HG02642 (cell line): ENCODE measurements around the gene ZNF587.
A peak's percentile ranks its signal among the peaks of the same experiment; 100 is the strongest.
"Not testable (repeated sequence)": the region's sequence is repeated elsewhere in the genome, so short reads cannot be mapped to it uniquely, and the experiment has no call there.

ENCODE experiments used
- ATAC-seq: cut with Tn5 transposase; IDR thresholded peaks from one replicate; pipeline ENCODE4 v1.9.1; 2021; ENCODE audit warnings: mild to moderate bottlenecking; ENCODE audit not compliant: unreplicated experiment, poor library complexity

ZNF587 gene

GRCh38 chr19:57873883-57874799 lies 24.5 kb downstream of the ZNF587 start:
- not testable (repeated sequence) for ATAC-seq

DNA sequence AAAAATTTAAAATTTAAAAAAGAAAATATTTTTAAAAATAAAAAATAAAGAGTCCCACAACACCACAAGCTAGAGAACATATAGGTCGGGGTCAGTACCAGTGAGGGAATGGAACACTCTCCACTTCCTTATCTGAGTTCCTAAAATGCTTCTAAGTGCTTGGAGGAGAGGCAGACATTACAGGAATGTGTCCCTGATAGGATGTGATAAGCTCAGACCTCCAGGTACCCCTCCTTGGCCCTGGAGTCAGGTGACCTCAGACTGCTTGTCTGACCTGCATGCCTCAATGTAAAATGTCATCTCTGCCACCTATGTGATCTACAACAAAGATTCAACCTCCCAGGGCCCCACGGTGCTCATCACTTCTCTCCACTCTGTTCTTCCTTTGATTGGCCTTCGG lies 36.4 kb downstream of the ZNF587 start:
- ATAC-seq: no peak

DNA sequence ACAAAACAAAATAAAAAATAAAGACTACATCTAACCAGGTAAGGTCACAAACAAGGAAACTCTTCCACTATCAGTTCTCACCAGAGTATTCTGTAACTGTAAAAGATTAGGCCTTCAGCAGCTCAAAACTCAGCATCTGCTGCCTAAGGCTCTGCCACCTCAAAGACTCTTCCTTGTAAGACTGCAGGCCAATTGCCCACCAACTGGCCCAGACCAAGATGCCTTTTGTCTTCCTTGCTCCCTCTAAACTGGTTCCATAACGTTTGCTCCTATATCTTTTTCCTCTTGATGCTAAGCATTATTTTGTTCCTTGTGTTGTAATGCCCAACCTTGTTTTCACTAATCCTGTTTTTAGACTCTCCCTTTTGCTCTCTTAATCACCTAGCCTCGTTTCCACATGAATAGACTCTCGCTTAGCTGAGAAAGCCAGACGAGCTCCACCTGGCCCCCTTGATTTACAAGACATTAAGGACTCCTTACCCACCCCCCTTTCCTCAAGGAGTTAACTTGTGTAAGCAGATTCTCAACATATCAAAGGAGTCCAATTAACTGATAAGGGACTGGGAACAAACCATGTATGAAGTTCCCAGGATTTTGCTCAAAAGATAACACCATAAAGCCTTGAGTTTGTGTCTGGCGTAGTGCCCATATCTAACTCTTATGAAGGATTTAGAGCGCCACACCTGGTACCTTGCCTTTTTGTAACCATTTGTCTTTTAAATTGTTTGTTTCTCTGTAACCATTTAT lies 37.7 kb downstream of the ZNF587 start:
- ATAC-seq: no peak

GRCh38 chr19:57888107-57888559 lies 38.5 kb downstream of the ZNF587 start:
- no peak for ATAC-seq

GRCh38 chr19:57888560-57889231 lies 39.0 kb downstream of the ZNF587 start, which contains the start of gene ZNF814:
Gene ZNF814 (minus strand): TSS chr19:57889037. CDS start chr19:57888802, 235 bp downstream.
- ATAC-seq: peak; percentile 78

DNA sequence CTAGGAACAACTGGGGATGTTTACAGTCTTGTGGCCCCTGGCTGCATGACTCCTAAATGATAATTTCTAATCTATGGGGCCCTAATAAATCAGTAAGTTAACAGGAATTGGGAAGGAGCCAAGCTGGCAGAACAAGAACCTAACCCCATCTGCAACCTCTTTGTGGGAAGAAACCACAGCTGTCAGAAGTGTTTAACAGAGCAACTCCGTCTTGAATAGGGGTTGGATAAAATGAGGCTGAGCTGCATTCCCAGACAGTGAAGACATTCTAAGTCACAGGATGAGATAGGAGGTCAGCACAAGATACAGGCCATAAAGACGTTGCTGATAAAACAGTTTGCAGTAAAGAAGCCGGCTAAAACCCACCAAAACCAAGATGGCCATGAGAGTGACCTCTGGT lies 41.0 kb downstream of the ZNF587 start:
- not testable (repeated sequence) for ATAC-seq

- ATAC-seq: no peak
Measured at GRCh38 chr19:57900311-57900710, 50.7 kb downstream of the ZNF587 start.

DNA sequence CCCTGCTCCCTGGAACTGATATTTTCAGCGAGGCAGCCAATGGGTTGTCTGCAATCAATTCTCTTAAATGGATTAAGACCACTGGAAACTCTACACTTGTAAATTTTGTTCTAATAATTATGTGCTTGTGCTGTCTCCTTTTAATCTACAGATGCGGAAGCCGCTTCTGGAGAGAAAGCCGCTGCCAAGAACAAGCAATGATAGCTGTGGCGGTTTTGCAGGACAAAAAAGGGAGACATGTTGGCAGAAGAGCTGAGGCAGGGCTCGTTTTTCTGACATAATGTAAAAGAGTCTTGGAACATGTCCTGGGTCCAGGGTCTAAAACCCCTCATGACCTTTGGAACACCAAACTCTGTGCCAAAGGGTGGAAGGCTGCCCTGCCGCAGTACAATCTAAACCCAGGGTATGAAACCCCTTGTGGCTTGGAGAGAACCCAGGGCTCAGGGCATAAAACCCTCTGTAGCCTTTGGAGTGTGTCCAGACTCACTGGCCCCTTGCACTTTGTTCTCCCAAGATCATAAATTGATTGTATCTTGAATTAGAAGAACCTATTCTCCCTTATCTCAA lies 54.0 kb downstream of the ZNF587 start:
- no peak for ATAC-seq

- no peak for ATAC-seq
Measured at GRCh38 chr19:57905258-57905657, 55.6 kb downstream of the ZNF587 start.

- ATAC-seq: no peak
Measured at GRCh38 chr19:57907394-57907793, 57.7 kb downstream of the ZNF587 start.

DNA sequence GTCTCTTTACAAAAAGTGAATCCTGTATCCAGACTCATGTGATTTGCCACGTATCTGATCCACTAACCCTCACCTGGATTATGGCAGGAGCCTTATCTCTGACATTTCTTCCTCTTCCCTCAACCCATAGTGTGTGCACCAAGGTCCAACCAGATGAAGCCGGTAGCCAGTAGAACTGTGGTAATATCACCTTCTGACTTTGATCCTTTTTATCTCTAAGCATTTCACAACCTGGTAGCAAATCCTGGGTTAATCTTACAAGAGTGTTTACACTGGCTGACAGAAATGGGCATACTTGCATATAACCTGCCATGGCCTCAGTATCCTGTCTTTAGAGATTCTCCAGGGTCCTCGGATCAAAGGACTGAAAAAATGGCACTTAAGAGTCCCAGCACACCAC lies 64.9 kb downstream of the ZNF587 start:
- no peak for ATAC-seq
